ENCODE data around the gene PSME2. TPM values are rescaled to one million over a fixed set of nuclear protein-coding genes. Genes with fewer than 3 reads are reported as not detected.

Gene PSME2
- total RNA-seq, 1 donor from 2014 or later, result 173 TPM

- H3K79me2 ChIP-seq (ENCODE audit: insufficient read depth, low read length), result peaks cover 55% of the 10 kb centered on the region
- H3K4me3 ChIP-seq (ENCODE audit: insufficient read depth, low read depth, low read length), result peak within 1 kb of the TSS; percentile 93
- Mint-ChIP-seq H3K9me3 (ENCODE audit: unreplicated experiment) (no peaks in the 10 kb centered on the region), H3K27ac (ENCODE audit: unreplicated experiment) (peak within 1 kb of the TSS; percentile 88), H3K4me1 (ENCODE audit: low read depth, unreplicated experiment) (peaks cover 27% of the 10 kb centered on the region), H3K4me3 (ENCODE audit: unreplicated experiment) (peak within 1 kb of the TSS; percentile 96), H3K27me3 (ENCODE audit: low read depth, unreplicated experiment) (no peaks in the 10 kb centered on the region), H3K36me3 (ENCODE audit: low read depth, unreplicated experiment) (peaks cover 3% of the 10 kb centered on the region)
- TF ChIP-seq CTCF (IDR thresholded peaks at IDR 0.05; ENCODE audit: insufficient read depth, low read depth, low read length), result no peak
- H3K4me1 ChIP-seq (ENCODE audit: insufficient read depth, low read length), result peaks cover 25% of the 10 kb centered on the region
- H2AFZ ChIP-seq (ENCODE audit: low read depth, low read length), result peak within 1 kb of the TSS; percentile 79
- peaks cover 36% of the 10 kb centered on the region for H4K20me1 ChIP-seq (ENCODE audit: insufficient read depth, low read length)
- H3K36me3 ChIP-seq (ENCODE audit: insufficient read depth, low read length), result peaks cover 31% of the 10 kb centered on the region
- FAIRE-seq (no peak), DNase-seq (ENCODE audit: low read depth) (peak; percentile 95)
- peak within 1 kb of the TSS; percentile 83 for H3K27ac ChIP-seq (ENCODE audit: low read depth, low read length)
- no peaks in the 10 kb centered on the region for H3K27me3 ChIP-seq (ENCODE audit: insufficient read depth, low read length)
- no peaks in the 10 kb centered on the region for H3K9me3 ChIP-seq (ENCODE audit: insufficient read depth, low read depth, low read length)
- H3K9ac ChIP-seq (ENCODE audit: low read length), result peak within 1 kb of the TSS; percentile 87
- peak within 1 kb of the TSS; percentile 96 for H3K4me2 ChIP-seq (ENCODE audit: low read length)
These were observed 759 bp upstream of the PSME2 start, which contains the start of gene RNF31 for GRCh38 chr14:24146978-24147760. RNF31 (plus strand) TSS chr14:24147498; CDS start chr14:24147699, 201 bp downstream.

GRCh38 chr14:24145690-24146452 is 539 bp downstream of the PSME2 start:
- peak overlapping the region; percentile 87 for H3K9ac ChIP-seq (ENCODE audit: low read length)
- peak overlapping the region; percentile 83 for H3K27ac ChIP-seq (ENCODE audit: low read depth, low read length)
- Mint-ChIP-seq H3K27me3 (ENCODE audit: low read depth, unreplicated experiment) (no peaks in the 10 kb centered on the region), H3K4me3 (ENCODE audit: unreplicated experiment) (peak overlapping the region; percentile 96), H3K27ac (ENCODE audit: unreplicated experiment) (peak overlapping the region; percentile 88), H3K36me3 (ENCODE audit: low read depth, unreplicated experiment) (no peaks in the 10 kb centered on the region), H3K4me1 (ENCODE audit: low read depth, unreplicated experiment) (peaks cover 30% of the 10 kb centered on the region), H3K9me3 (ENCODE audit: unreplicated experiment) (no peaks in the 10 kb centered on the region)
- peaks cover 31% of the 10 kb centered on the region for H3K4me1 ChIP-seq (ENCODE audit: insufficient read depth, low read length)
- no peaks in the 10 kb centered on the region for H3K9me3 ChIP-seq (ENCODE audit: insufficient read depth, low read depth, low read length)
- peak overlapping the region; percentile 93 for H3K4me3 ChIP-seq (ENCODE audit: insufficient read depth, low read depth, low read length)
- TF ChIP-seq CTCF (IDR thresholded peaks at IDR 0.05; ENCODE audit: insufficient read depth, low read depth, low read length) (no peak), EZH2 (IDR thresholded peaks at IDR 0.05; ENCODE audit: insufficient read depth, low read length) (no peak)
- peaks cover 31% of the 10 kb centered on the region for H4K20me1 ChIP-seq (ENCODE audit: insufficient read depth, low read length)
- FAIRE-seq (no peak), DNase-seq (ENCODE audit: low read depth) (peak; percentile 69)
- H3K79me2 ChIP-seq (ENCODE audit: insufficient read depth, low read length), result peaks cover 56% of the 10 kb centered on the region
- peaks cover 19% of the 10 kb centered on the region for H3K36me3 ChIP-seq (ENCODE audit: insufficient read depth, low read length)
- H3K4me2 ChIP-seq (ENCODE audit: low read length), result peak overlapping the region; percentile 96
- H3K27me3 ChIP-seq (ENCODE audit: insufficient read depth, low read length), result no peaks in the 10 kb centered on the region
- peak overlapping the region; percentile 76 for H2AFZ ChIP-seq (ENCODE audit: low read depth, low read length)

All from astrocyte (in vitro differentiated cells and primary cell).